PC-9 (cell line): ENCODE results near the gene CDHR2.

Experiments
- EZH2 ChIP-seq: fragments of 200-600 bp; sonication (generic); IDR thresholded peaks from 2 replicates; pipeline ENCODE4 v1.8.0; 2017; ENCODE audit warnings: antibody characterized with exemption, low read depth
- TF ChIP-seq, protein P1 (sequence below): fragments of 200-600 bp; sonication (generic); conservative IDR thresholded peaks from 2 replicates; pipeline ENCODE4 v1.6.1; 2017; ENCODE audit warnings: mixed run types, antibody characterized with exemption, mild to moderate bottlenecking, moderate library complexity

DNA sequence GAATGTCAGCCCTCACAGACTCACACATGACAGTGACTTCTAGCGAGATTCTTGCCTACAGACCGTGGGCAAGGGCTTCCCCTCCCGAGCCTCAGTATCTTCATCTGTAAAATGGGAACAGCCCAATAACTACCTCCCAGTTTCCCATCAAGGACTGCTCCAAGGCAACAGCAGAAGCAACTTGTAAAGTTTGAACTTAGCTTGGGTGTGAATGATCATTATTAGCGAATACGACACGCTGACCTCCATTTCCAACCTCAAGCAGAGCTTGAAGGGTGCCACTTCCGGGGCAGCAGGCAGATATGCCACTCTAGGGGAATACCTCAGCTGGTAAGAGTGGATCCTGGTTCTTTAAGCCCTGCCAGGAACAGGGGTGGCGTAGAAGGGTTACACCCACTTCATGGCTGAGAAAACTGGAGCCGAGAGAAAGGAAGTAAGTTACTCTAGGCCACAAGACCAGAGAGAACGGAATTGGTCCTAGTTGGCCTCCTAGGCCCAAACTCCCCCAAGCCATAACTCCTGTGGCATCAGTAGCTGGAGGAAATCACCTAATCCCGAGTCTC is 14.0 kb upstream of the CDHR2 start:
- TF ChIP-seq, protein P1, sequence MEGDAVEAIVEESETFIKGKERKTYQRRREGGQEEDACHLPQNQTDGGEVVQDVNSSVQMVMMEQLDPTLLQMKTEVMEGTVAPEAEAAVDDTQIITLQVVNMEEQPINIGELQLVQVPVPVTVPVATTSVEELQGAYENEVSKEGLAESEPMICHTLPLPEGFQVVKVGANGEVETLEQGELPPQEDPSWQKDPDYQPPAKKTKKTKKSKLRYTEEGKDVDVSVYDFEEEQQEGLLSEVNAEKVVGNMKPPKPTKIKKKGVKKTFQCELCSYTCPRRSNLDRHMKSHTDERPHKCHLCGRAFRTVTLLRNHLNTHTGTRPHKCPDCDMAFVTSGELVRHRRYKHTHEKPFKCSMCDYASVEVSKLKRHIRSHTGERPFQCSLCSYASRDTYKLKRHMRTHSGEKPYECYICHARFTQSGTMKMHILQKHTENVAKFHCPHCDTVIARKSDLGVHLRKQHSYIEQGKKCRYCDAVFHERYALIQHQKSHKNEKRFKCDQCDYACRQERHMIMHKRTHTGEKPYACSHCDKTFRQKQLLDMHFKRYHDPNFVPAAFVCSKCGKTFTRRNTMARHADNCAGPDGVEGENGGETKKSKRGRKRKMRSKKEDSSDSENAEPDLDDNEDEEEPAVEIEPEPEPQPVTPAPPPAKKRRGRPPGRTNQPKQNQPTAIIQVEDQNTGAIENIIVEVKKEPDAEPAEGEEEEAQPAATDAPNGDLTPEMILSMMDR, result no peak
- TF ChIP-seq EZH2, result no peak
